Measurements from ENCODE around the gene TM9SF3.

GRCh38 chr10:96632974-96633710 is 46.3 kb upstream of the TM9SF3 start:
- TF ChIP-seq EZH2 (IDR thresholded peaks at IDR 0.05), result no peak
- no peak for TF ChIP-seq POLR2AphosphoS5 (IDR thresholded peaks at IDR 0.05; ENCODE audit: borderline replicate concordance, low read depth, low read length)

All from SK-N-MC (cell line).